Mammary epithelial cell (primary cell): ENCODE measurements around the gene ZW10.

Source experiments
- CTCF ChIP-seq, 2 donors: IDR thresholded peaks in 1 of 2; conservative IDR thresholded peaks in 1 of 2; 2 replicates each; pipeline ENCODE4 v1.5.1; 2011 to 2012; ENCODE audit warnings: inconsistent platforms in 2 of 2, low read length in 2 of 2, mild to moderate bottlenecking in 2 of 2, control low read depth in 1 of 2, low read depth in 1 of 2; ENCODE audit not compliant: insufficient read depth in 1 of 2; ENCODE audit errors: extremely low read depth in 1 of 2
- EZH2 ChIP-seq: IDR thresholded peaks from 2 replicates; pipeline ENCODE4 v1.6.1; 2012; ENCODE audit warnings: low read length, inconsistent platforms, borderline replicate concordance

DNA sequence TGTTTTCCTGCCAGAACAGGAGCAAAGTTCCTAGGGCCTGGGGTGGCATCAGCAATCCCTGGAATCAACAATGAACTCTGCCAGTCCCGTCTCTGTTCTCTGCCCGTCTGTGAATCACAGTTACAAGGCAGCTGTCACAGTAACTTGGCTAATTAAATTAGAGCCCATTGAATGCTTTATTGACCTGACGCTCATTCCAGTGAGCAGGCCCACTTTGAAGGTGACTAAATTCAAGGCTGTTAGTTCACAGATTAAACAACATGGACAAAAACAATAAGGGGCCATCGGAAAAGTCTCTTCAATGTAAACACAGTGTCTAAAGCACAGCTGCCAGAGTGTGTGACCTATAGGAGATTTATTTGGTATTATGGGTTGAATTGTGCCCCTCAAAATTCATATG, 49.7 kb downstream of the ZW10 start:
- TF ChIP-seq CTCF (conservative IDR thresholded peaks at IDR 0.05 in 1 of 2, IDR thresholded peaks at IDR 0.05 in 1 of 2; ENCODE audit: extremely low read depth in 1 of 2, insufficient read depth in 1 of 2, low read depth in 1 of 2, low read length in 2 of 2), result no peak
- TF ChIP-seq EZH2, result no peak
